CD4-positive, alpha-beta T cell treated with Interleukin-6 for 4 hours (primary cell): ENCODE results near the gene SSB.
"Not testable (repeated sequence)": the region's sequence is repeated elsewhere in the genome, so short reads cannot be mapped to it uniquely, and the experiment has no call there.

ENCODE experiments used
- DNase-seq: peaks from one replicate; pipeline ENCODE4 v3.0.0-alpha.2; 2020; ENCODE audit warnings: mixed read lengths

Gene SSB

DNA sequence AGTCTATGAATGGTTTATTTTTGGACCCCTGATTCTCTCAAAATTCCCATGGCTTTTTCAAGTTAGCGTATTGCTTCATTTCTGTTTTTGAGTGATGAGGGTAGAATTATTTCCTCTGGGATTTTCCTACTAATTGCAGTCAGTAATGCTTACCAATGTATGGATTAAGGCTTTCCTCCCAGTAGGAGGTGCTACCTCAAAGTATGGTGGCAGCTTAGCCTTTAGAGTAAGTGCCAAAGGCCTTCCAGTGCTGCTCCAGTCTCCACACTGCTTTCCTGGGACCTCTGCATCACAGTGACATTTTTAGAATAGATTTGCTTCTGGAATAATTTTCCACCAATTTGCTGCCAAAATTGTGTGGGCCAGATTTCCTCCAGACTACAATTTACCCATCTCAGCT, 16.2 kb upstream of the SSB start:
- DNase-seq = no peak

DNA sequence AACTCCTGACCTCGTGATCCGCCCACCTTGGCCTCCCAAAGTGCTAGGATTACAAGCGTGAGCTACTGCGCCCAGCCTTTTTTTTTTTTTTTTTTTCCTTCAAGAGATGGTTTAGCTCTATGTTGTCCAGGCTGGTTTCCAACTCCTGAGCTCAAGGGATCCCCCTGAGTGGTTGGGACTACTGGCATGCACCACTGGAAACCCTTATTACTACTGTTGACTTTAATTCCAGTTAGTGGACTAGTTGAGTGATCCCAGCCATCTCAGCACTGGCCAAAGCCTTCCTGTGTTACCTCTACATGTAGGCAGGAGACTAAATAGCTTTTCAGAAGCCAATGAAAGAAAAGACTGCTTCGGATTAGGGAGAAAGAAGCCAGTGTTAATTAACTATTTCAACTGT, 8.1 kb upstream of the SSB start:
- no peak for DNase-seq

DNA sequence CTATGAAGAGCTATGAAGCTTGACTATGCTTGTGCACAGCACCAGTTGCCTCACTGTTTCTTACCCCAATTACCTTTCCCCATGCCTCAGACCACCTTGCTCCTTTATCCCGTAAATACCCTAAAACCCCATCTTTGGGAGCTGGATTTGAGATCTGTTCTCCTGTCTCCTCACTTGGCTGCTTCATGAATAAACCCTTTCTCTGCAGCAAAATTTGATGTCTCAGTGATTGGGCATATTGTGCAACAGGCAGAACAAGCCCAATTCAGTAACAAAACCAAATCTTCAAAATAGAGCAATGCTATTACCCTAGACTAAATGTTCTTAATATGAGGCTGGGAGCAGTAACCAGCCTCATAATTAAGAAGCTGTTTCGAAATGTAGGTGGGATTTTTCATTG, 3.5 kb upstream of the SSB start:
- no peak for DNase-seq

DNA sequence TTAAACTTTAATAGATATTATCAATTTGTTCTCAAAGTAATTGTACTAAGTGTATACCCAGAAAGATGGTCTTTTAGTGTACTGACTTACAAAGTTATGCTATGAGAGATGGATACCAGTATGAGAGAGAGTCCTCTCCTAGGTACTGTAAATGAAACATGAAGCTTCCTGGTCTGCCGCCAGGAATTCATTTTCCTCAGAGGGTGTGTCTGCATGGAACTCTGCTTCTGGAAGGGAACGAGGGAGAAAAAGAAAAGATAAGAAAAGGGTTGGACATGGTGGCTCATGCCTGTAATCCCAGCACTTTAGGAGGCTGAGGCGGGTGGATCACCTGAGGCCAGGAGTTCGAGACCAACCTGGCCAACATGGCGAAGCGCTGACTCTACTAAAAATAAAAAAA, 2.2 kb upstream of the SSB start:
- DNase-seq = no peak

DNA sequence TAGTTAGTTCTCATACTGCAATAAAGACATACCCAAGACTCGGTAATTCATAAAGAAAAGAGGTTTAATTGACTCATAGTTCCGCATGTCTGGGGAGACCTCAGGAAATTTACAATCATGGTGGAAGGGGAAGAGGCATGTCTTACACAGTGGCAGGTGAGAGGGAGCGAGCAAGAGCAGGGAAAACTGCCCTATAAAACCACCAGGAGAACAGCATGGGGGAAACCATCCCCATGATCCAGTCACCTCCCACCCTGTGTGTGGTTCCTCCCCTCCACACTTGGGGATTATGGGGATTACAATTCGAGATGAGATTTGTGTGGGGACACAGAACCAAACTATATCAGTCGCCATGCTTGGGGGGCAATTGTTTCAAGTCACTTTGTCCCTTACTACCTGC, 1.1 kb upstream of the SSB start:
- no peak for DNase-seq

DNA sequence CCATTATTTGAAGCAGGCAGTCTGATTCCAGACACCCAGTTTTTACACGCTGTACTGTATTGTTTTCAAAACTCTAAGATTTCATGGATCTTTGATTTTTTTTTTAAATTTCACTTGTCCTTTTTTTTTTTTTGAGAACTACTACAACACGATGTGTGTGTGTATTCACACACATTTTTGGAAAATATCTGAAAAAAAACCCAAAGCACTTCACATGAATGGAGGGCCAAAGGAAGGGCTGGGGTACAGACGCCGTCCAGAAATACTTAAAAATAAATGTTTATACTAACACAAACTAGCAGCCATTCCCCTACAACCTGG, 314 bp upstream of the SSB start:
- DNase-seq = no peak

DNA sequence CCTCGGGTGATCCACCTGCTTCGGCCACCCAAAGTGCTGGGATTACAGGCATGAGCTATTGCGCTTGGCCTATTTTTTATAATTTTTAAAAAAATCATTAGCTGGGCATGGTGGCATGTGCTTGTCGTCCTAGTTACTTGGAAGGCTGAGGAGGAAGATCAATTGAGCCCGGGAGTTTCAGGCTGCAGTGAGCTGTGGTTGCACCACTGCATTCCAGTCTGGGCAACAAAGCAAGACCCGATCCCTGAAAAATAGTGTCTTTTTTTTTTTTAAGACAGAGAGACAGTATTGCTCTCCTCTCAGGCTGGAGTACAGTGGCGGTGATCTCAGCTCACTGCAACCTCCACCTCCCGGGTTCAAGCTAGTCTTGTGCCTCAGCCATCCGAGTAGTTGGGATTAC, 4.8 kb downstream of the SSB start:
- no peak for DNase-seq

DNA sequence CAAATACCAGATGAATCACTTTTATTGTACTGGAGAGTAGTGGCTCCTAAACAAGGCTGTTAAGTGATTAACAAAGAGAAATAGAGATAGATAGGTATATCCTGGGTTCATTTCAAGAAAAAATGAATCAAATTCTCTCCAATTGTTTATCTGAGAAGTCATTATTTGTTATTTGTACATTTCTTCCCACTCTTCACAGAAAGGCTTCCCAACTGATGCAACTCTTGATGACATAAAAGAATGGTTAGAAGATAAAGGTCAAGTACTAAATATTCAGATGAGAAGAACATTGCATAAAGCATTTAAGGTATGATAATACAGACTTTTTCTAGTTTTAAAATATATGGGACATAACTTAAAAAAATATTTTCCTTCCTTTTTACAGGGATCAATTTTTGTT, 7.9 kb downstream of the SSB start:
- DNase-seq = no peak

DNA sequence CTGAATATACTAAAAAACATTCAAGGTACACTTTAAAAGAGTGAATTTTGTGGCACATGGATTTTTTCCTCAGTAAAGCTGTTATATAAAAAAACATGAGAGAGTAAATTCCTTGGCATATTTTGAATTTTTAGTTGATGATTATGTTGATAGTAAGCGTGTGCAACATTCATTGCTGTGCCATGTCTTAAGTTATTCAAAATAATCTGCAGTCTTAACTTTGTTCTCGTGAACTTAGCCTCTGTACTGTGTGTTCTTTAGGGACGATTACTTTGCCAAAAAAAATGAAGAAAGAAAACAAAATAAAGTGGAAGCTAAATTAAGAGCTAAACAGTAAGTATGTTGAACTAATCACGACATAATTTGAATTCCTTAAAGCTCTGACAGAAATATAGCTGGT, 9.6 kb downstream of the SSB start:
- no peak for DNase-seq

DNA sequence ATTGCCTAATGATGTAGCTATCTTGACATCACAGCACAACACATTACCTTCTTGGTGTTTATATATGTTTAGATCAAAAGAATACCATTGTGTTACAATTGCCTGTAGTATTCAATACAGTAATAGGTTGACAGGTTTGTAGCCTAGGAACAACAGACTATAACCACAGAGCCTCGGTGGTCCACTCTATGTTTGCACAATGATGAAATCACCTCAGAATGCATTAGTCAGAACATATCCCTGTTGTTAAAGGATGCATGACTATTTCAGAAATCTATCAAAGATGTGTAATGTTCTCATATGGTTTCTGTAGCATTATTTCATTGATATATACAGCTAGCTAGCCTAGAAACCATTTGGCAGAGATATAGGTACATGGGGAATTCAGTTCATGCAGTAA, 17.2 kb downstream of the SSB start:
- DNase-seq = no peak

DNA sequence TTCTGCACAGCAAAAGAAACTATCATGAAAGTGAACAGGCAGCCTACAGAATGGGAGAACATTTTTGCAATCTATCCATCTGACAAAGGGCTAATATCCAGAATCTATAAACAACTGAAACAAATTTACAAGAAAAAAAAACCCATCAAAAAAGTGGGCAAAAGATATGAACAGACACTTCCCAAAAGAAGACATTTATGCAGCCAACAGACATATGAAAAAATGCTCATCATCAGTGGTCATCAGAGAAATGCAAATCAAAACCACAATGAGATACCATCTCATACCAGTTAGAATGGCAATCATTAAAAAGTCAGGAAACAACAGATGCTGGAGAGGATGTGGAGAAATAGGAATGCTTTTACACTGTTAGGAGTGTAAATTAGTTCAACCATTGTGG, 18.3 kb downstream of the SSB start:
- DNase-seq = not testable (repeated sequence)

DNA sequence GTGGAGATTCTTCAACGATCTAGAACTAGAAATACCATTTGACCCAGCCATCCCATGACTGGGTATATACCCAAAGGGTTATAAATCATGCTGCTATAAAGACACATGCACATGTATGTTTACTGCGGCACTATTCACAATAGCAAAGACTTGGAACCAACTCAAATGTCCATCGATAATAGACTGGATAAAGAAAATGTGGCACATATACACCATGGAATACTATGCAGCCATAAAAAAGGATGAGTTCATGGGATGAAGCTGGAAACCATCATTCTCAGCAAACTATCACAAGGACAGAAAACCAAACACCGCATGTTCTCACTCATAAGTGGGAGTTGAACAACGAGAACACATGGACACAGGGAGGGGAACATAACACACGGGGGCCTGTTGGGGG, 18.7 kb downstream of the SSB start:
- not testable (repeated sequence) for DNase-seq

DNA sequence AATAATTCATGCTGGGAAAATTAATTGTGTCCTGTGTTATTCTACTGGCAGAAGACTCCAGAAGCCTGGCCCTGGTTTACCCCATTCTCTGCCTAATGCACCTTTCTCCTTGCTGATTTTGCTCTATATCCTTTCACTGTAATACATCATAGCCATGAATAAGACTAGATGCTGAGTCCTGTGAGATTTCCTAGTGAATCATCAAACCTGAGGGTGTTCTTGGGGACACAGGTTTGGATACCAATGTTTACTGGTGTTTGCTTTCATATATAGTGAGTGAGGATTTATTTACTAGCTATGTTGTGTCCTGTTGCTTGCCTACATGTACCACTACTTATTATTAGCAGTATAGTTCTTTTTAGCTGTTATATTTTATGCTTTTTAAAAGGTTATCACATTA, 19.6 kb downstream of the SSB start:
- no peak for DNase-seq

DNA sequence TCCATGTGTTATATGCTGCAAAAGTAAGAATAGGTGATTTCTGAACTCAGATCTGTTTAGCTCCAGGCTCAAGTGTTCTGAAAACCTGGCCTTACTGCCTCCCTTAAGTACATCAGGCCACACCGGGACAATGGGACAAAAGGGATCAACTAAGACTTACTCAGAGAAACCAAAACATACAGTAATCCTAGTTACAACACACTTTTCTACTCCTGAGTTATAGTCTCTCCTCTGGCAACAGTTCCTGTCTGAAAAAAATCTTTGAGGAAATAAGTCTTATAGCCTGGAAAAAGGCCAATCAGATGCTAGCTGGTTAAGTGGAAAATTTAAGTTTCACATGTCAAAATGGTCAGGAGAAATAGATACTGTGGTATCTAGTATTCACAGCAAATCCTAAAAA, 20.4 kb downstream of the SSB start:
- DNase-seq = no peak

DNA sequence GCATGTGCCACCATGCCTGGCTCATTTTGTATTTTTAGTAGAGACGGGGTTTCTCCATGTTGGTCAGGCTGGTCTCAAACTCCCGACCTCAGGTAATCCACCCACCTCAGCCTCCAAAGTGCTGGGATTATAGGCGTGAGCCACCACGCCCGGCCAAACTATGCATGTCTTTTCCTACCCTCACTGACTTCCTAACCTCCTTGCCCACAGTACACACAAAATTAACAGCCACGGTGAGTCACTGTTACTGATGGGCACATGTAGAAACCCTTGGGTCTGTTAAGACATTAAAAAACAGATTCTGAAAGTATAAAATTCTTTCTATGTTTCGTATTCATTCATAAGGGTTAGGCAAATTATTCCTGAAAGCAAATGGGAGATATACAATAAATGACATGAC, 21.4 kb downstream of the SSB start:
- DNase-seq = not testable (repeated sequence)

DNA sequence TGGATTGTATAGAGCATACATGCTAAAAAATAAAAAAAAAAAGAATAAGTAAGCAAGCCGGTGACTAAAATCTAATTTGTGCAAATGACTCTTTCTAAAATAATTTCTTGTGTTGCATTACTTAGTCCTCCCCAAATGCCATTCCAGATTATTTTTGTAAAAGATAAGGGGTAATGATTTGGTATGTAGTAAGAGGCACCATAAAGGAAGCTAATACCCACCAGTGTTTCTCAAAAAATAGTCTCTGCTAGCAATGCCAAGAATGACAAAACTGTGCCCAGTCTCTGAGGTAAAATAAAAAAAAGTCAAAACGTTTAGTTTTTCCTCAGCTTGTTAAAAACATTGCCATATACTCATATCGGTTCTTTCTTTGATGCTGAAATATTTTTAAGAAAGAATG, 23.4 kb downstream of the SSB start:
- no peak for DNase-seq

DNA sequence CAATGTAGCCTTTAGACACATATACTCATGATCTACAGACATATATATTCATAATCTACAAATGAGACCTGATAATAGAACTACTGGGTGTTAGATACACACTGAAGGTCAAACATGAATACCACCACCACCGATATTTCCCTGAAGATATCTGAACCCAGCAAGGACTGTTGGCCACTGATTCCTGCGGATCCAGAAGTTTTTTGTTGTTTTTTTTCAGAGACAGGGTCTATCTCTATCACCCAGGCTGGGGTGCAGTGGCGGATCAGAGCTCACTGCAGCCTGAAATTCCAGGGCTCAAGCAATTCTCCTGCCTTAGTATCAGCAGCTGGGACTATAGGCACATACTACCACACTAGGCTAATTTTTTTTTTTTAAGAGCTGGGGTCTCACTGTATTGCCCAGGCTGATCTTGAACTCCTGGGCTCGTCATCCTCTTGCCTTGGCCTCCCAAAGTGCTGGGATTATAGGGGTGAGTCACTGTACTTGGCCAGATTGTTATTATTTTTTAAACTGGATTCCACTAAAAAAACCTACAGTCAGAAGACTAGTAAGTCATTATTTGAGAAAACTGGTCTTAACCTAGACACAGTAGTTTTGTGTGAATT, 24.2 kb downstream of the SSB start:
- no peak for DNase-seq

DNA sequence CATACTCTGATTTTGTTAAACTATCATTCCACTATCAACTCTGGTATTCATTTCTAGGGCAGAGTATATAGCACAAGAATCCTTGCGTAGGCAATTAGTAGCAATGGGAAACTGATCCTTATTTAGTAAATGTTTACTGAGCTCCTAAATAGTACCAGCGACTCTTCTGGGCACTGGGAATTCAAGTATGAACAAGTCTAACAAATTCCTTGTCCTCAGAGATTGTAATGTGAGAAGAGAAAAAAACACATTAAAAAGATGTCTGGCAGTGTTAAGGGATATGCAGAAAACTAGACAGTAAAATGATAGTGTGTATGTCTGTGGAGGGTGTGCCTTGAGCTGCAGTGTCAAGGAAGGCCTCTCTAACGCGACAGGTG, 25.3 kb downstream of the SSB start:
- DNase-seq = no peak

DNA sequence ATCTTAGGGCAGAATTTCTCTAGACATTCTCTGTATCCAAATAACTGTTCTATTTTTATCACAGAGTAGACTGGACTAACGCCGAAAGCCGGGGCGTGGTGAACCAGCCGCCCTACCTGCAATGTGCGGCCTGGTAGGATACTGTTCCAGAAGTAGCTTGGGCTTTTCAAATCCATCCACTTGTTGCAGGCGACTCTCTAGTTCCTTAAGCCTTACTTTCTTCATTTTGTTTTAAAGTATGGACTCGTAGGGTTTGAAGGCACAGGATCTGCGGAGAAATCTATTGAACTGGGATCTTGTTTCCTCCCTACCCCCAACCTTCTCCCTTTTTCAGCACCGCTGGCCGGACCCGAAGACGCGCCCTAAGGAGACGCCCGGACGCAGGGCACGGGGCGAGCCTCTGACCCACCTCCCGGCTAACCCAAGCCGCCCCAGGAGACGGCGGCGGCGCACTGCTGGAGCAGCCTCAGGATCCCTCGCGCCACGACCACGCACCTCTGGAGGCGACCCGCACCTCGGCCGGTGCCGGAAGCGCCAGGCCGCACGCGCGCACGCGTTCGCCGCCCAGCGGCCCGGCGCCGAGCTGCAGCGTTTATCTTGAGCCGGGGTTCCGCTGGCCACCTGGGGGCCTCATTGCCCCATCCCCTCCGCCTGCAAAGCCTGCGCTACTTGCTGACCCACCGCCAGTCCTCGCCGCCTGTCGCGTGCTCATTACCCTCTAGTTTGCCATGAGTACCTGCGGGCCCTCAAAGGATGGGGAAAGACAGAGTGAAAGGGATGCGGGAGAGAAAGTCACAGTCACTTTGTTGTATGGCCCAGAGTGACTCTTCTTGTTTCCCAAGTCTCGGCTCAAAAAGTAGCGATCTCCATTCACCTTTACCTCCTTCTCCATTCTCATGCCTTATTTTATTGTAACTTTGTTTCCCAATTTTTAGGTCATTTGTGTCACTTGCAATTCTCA, 26.0 kb downstream of the SSB start, which contains the start of gene METTL5:
METTL5 (minus strand) TSS at position 533 of the 961 bp plus-strand sequence; CDS start at position 225, 308 bp downstream.
- peak; percentile 80 for DNase-seq

DNA sequence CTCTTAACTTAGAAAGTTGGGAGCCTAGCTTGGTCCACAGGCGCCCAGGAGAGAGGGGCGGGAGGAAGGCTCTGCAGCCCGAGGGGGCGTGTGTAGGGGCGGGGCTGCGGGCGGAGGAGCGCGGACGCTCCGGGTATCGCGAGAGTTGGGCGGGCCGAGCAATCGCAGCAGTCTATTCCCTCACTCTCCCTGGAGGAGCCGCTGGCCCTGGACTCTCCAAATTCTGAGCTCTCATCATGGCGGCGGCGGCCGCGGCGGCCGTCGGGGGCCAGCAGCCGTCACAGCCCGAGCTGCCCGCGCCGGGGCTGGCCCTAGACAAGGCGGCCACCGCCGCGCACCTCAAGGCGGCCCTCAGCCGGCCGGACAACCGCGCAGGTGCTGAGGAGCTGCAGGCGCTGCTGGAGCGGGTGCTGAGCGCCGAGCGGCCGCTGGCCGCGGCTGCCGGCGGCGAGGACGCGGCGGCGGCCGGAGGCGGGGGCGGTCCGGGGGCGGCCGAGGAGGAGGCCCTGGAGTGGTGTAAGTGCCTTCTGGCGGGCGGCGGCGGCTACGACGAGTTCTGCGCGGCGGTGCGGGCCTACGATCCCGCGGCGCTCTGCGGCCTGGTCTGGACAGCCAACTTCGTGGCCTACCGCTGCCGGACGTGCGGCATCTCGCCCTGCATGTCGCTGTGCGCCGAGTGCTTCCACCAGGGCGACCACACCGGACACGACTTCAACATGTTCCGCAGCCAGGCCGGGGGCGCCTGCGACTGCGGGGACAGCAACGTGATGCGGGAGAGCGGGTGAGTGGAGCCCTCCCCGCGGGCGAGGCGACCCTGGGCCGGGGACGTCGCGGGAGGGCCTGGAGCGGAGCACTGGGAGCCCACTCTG, 28.8 kb downstream of the SSB start, which contains the start of gene UBR3:
UBR3 (plus strand) TSS at position 183 of the 869 bp plus-strand sequence; CDS start at position 237, 54 bp downstream.
- DNase-seq = peak; percentile 93

DNA sequence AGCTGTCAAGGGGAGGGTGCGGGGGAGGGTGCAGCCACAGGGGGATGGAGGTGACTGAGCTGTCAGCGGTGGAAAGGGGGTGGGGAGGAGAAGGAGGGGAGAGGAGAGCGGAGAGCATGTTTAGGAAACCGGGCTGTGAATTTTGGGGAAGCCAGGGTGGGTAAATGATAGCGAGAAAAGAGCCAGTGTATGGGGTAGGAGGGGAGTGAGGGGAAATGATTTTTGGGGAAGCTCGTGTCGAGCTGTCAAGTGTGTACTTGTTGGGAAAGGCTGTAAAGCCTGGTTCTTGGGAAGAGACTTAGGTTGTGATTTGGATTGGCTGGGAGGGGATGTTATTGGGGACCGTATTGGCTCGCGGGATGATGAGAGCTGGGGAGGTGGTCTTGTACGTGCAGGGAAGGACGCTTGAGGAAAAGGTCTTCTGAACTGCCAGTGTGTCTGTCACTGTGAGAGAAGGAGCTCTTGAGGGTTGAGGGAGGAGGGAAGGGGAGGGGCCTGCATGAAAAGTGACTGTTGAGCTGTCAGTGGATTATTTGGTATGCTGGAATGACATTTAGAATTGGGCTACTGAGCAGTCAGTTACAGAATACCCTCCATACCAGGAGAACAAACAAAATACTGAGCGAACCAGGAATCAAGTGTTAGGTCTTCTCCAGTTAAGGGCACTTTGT, 29.6 kb downstream of the SSB start:
- peak; percentile 61 for DNase-seq

DNA sequence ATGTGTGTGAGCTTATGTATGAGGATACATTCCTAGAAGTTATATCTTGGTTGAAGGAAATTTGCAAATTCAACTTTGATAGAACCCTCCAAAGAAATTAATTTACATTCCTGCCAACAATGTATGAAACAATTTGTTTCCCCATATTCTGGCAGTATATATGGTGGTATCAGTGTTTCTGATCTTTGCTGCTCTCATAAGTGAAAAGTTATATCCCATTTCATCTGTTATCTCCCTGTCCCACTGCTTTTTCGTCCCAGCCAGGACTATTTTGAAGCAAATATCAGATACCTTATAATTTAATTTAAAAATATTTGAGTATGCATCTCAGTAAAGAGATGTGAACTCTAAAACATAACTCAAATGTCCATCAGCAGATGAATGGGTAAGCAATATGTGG, 35.7 kb downstream of the SSB start:
- DNase-seq = no peak
